SK-N-SH treated with all-trans-retinoic acid at 6 μM for 48 hours (cell line): ENCODE measurements around the gene BMP6.

Experiments used
- ATAC-seq: fragments of 200-7000 bp; cut with Tn5 transposase; 3 replicates; pipeline ENCODE4 v1.9.1; 2020; ENCODE audit warnings: mild to moderate bottlenecking, moderate library complexity
- ARNTL ChIP-seq: fragments of 450-650 bp; formaldehyde crosslinking; IDR thresholded peaks from 2 replicates; pipeline ENCODE4 v1.5.0; 2020; ENCODE audit warnings: low read depth, mild to moderate bottlenecking, moderate library complexity, borderline replicate concordance
- BACH2 ChIP-seq: fragments of 250-450 bp; sonication (Bioruptor Pico); IDR thresholded peaks from 2 replicates; pipeline ENCODE4 v1.9.0; 2021; ENCODE audit warnings: mild to moderate bottlenecking, borderline replicate concordance
- CSDC2 ChIP-seq: fragments of 250-450 bp; sonication (Bioruptor Pico); IDR thresholded peaks from 2 replicates; pipeline ENCODE4 v1.5.0; 2020; ENCODE audit warnings: mild to moderate bottlenecking, moderate library complexity
- GLIS3 ChIP-seq: fragments of 250-450 bp; sonication (Bioruptor Pico); IDR thresholded peaks from 2 replicates; pipeline ENCODE4 v1.5.0; 2020; ENCODE audit warnings: mild to moderate bottlenecking, moderate library complexity
- ISL1 ChIP-seq: fragments of 250-450 bp; sonication (Bioruptor Pico); IDR thresholded peaks from 2 replicates; pipeline ENCODE4 v2.1.2; 2022; ENCODE audit warnings: mild to moderate bottlenecking, moderate library complexity
- OSR1 ChIP-seq: fragments of 250-450 bp; sonication (Bioruptor Pico); IDR thresholded peaks from 2 replicates; pipeline ENCODE4 v1.8.0; 2022; ENCODE audit warnings: moderate library complexity, mild to moderate bottlenecking, inconsistent platforms
- TOX ChIP-seq: fragments of 250-450 bp; sonication (Bioruptor Pico); IDR thresholded peaks from 2 replicates; pipeline ENCODE4 v1.8.0; 2021; ENCODE audit warnings: mild to moderate bottlenecking, moderate library complexity, borderline replicate concordance
- ZC3H10 ChIP-seq: fragments of 250-450 bp; sonication (Bioruptor Pico); IDR thresholded peaks from 2 replicates; pipeline ENCODE4 v1.5.1; 2021; ENCODE audit warnings: mild to moderate bottlenecking, moderate library complexity
- ZFP30 ChIP-seq: fragments of 450-650 bp; formaldehyde crosslinking; IDR thresholded peaks from 2 replicates; pipeline ENCODE4 v1.5.0; 2022; ENCODE audit warnings: mild to moderate bottlenecking, moderate library complexity
- ZNF565 ChIP-seq: fragments of 450-650 bp; formaldehyde crosslinking; conservative IDR thresholded peaks from 2 replicates; pipeline ENCODE4 v1.5.0; 2020; ENCODE audit warnings: low read depth, mild to moderate bottlenecking, moderate library complexity
- ZNF70 ChIP-seq: fragments of 450-650 bp; formaldehyde crosslinking; IDR thresholded peaks from 2 replicates; pipeline ENCODE4 v1.5.0; 2020; ENCODE audit warnings: mild to moderate bottlenecking, moderate library complexity
- ZNF8 ChIP-seq: fragments of 450-650 bp; formaldehyde crosslinking; IDR thresholded peaks from 2 replicates; pipeline ENCODE4 v1.5.0; 2020; ENCODE audit warnings: mild to moderate bottlenecking, moderate library complexity
- TF ChIP-seq, protein P1 (sequence below): fragments of 250-450 bp; sonication (Bioruptor Pico); IDR thresholded peaks from 2 replicates; pipeline ENCODE4 v1.5.1; 2020; ENCODE audit warnings: low read depth, mild to moderate bottlenecking, moderate library complexity
- TF ChIP-seq, protein P2 (sequence below): fragments of 250-450 bp; sonication (Bioruptor Pico); IDR thresholded peaks from 2 replicates; pipeline ENCODE4 v1.5.0; 2020; ENCODE audit warnings: mild to moderate bottlenecking, moderate library complexity
- TF ChIP-seq, protein P3 (sequence below): fragments of 250-450 bp; sonication (Bioruptor Pico); IDR thresholded peaks from 2 replicates; pipeline ENCODE4 v1.5.1; 2021; ENCODE audit warnings: mild to moderate bottlenecking, moderate library complexity
- TF ChIP-seq, protein P4 (sequence below): fragments of 250-450 bp; sonication (Bioruptor Pico); IDR thresholded peaks from 2 replicates; pipeline ENCODE4 v1.8.0; 2020; ENCODE audit warnings: mild to moderate bottlenecking, moderate library complexity, borderline replicate concordance
- TF ChIP-seq, protein P5 (sequence below): fragments of 250-450 bp; sonication (Bioruptor Pico); IDR thresholded peaks from 2 replicates; pipeline ENCODE4 v1.8.0; 2021; ENCODE audit warnings: low read depth, mild to moderate bottlenecking, moderate library complexity, borderline replicate concordance

The BMP6 gene

GRCh38 chr6:7730001-7730783 is 4.3 kb downstream of the BMP6 start:
- TF ChIP-seq BACH2 = no peak
- TF ChIP-seq, protein P1, sequence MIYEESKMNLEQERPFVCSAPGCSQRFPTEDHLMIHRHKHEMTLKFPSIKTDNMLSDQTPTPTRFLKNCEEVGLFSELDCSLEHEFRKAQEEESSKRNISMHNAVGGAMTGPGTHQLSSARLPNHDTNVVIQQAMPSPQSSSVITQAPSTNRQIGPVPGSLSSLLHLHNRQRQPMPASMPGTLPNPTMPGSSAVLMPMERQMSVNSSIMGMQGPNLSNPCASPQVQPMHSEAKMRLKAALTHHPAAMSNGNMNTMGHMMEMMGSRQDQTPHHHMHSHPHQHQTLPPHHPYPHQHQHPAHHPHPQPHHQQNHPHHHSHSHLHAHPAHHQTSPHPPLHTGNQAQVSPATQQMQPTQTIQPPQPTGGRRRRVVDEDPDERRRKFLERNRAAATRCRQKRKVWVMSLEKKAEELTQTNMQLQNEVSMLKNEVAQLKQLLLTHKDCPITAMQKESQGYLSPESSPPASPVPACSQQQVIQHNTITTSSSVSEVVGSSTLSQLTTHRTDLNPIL (CRISPR knock-in tag) = no peak
- TF ChIP-seq, protein P2, sequence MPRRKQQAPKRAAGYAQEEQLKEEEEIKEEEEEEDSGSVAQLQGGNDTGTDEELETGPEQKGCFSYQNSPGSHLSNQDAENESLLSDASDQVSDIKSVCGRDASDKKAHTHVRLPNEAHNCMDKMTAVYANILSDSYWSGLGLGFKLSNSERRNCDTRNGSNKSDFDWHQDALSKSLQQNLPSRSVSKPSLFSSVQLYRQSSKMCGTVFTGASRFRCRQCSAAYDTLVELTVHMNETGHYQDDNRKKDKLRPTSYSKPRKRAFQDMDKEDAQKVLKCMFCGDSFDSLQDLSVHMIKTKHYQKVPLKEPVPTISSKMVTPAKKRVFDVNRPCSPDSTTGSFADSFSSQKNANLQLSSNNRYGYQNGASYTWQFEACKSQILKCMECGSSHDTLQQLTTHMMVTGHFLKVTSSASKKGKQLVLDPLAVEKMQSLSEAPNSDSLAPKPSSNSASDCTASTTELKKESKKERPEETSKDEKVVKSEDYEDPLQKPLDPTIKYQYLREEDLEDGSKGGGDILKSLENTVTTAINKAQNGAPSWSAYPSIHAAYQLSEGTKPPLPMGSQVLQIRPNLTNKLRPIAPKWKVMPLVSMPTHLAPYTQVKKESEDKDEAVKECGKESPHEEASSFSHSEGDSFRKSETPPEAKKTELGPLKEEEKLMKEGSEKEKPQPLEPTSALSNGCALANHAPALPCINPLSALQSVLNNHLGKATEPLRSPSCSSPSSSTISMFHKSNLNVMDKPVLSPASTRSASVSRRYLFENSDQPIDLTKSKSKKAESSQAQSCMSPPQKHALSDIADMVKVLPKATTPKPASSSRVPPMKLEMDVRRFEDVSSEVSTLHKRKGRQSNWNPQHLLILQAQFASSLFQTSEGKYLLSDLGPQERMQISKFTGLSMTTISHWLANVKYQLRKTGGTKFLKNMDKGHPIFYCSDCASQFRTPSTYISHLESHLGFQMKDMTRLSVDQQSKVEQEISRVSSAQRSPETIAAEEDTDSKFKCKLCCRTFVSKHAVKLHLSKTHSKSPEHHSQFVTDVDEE = no peak
- TF ChIP-seq CSDC2 (CRISPR knock-in tag) = no peak
- no peak for TF ChIP-seq TOX (CRISPR knock-in tag)
- TF ChIP-seq GLIS3 (CRISPR knock-in tag) = no peak
- TF ChIP-seq ZNF8 (CRISPR knock-in tag) = no peak
- ATAC-seq = no peak

DNA sequence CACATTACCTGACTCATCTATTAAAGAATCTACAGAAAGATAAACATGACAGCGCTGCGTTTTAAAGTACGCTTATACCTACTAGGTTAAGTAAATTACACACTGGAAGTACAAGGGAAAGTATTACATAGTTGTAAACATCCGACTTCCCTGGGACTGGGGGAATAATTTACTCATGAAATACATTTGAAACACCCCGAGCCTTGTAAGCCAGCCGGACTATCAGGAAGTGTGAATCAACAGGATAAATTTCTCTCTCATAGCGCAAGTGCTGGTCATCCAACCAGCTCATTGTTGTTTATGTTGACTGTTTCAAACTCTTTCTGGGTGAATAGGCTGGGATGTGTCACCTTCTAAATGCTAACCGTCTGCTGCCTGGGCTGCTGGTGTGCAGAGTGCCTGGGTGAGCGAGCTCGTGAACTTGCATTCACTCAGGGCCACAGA is 4.9 kb downstream of the BMP6 start:
- no peak for ATAC-seq
- TF ChIP-seq ZNF70 (CRISPR knock-in tag) (no peak), ARNTL (CRISPR knock-in tag) (no peak), OSR1 (no peak), ZNF8 (CRISPR knock-in tag) (no peak), ZFP30 (CRISPR knock-in tag) (no peak), GLIS3 (CRISPR knock-in tag) (no peak), CSDC2 (CRISPR knock-in tag) (no peak), ZNF565 (no peak), ISL1 (CRISPR knock-in tag) (no peak)
- TF ChIP-seq, protein P3, sequence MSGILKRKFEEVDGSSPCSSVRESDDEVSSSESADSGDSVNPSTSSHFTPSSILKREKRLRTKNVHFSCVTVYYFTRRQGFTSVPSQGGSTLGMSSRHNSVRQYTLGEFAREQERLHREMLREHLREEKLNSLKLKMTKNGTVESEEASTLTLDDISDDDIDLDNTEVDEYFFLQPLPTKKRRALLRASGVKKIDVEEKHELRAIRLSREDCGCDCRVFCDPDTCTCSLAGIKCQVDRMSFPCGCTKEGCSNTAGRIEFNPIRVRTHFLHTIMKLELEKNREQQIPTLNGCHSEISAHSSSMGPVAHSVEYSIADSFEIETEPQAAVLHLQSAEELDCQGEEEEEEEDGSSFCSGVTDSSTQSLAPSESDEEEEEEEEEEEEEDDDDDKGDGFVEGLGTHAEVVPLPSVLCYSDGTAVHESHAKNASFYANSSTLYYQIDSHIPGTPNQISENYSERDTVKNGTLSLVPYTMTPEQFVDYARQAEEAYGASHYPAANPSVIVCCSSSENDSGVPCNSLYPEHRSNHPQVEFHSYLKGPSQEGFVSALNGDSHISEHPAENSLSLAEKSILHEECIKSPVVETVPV (CRISPR knock-in tag) = no peak
- TF ChIP-seq, protein P2 = no peak
- TF ChIP-seq, protein P4, sequence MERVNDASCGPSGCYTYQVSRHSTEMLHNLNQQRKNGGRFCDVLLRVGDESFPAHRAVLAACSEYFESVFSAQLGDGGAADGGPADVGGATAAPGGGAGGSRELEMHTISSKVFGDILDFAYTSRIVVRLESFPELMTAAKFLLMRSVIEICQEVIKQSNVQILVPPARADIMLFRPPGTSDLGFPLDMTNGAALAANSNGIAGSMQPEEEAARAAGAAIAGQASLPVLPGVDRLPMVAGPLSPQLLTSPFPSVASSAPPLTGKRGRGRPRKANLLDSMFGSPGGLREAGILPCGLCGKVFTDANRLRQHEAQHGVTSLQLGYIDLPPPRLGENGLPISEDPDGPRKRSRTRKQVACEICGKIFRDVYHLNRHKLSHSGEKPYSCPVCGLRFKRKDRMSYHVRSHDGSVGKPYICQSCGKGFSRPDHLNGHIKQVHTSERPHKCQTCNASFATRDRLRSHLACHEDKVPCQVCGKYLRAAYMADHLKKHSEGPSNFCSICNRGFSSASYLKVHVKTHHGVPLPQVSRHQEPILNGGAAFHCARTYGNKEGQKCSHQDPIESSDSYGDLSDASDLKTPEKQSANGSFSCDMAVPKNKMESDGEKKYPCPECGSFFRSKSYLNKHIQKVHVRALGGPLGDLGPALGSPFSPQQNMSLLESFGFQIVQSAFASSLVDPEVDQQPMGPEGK = no peak
- TF ChIP-seq, protein P1 (CRISPR knock-in tag) = no peak

- TF ChIP-seq, protein P5, sequence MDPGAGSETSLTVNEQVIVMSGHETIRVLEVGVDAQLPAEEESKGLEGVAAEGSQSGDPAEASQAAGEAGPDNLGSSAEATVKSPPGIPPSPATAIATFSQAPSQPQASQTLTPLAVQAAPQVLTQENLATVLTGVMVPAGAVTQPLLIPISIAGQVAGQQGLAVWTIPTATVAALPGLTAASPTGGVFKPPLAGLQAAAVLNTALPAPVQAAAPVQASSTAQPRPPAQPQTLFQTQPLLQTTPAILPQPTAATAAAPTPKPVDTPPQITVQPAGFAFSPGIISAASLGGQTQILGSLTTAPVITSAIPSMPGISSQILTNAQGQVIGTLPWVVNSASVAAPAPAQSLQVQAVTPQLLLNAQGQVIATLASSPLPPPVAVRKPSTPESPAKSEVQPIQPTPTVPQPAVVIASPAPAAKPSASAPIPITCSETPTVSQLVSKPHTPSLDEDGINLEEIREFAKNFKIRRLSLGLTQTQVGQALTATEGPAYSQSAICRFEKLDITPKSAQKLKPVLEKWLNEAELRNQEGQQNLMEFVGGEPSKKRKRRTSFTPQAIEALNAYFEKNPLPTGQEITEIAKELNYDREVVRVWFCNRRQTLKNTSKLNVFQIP (CRISPR knock-in tag) = no peak
- TF ChIP-seq ZC3H10 (CRISPR knock-in tag) (no peak), GLIS3 (CRISPR knock-in tag) (no peak)
- TF ChIP-seq, protein P3 (CRISPR knock-in tag) = no peak
- no peak for ATAC-seq
These were observed 5.4 kb downstream of the BMP6 start for GRCh38 chr6:7731294-7731693.
